ENCODE data around the gene KDR. TPM values are rescaled to one million over a fixed set of nuclear protein-coding genes. Genes with fewer than 3 reads are reported as not detected.

KDR gene
- total RNA-seq, 1 donor from 2014 or later, result 21.2 TPM

DNA sequence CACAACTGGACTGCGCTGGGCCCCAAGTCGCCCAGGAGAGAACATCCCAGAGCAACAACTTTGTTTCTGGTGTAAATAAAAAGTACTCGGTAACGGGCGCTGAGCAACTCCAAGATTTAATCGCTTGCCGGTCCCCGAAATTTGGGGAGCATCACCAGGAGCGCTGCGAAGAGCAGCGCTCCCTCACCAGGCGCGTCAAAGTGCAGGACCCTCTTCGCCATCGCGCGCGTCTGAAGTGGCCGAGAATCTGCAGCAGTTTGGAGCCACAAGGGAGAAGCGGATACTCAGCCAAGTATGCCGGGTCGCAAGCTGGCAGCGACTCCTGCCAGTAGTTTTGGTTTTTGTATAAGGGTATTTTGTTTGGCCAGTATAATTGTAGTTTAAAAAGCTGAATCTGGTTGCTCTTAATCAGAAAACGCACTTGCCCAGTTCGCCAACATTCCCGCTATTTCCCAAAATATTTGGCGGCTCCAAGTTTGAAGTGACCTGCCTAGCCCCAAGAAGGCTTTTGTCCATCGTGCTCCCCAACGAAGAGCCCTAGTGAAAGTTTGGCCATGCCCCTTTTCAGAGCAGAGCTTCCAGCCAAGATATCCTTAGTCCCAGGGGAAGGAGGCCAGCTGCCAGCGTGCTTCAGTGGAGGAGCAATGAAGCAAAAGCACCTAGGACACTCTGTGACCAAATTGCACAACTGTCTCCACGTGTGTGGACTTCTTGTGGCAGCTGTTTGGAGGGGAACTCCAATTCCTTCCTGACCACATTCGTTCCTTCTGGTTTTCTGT is 557 bp upstream of the KDR start:
- ATAC-seq (ENCODE audit: poor library complexity), result peak; percentile 58
- intact Hi-C loops (cut with DNase I), result no loop called here
- peak; percentile 45 for DNase-seq

DNA sequence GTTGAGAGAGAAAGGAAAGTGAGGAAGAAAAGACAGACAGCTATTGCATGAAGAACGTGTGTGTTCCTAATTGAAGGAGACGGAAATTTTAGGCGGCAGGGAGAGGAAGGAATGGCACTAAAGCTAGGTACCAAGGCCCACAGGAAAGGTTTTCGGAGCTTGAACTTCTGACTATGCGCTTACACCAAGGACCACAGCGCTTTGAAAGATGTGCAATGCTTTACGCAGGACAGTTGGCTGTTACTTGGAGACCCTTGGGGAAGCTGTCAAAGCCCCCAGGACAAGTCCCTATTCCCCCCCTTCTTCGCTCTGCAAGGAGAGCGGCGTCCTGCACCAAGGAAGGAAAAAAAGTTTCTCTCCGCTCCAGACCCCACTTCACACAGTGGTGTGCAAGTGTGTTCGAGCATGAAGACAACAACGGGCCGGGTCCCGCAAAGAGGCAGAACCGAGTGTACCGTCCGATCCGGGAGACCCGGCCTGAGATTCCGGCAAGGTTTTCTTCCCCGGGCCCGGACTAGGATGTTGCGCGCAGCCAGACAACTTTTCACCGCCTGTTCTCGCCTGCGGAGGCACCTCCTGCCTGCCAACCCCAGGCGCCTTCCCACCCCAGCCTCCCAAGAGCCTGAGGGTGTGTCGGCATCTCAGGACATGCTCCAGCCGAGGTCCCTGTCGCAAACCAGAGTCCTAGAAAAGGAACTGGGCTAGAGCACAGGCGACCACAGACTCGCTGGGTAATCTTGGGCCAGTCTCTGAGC is 896 bp downstream of the KDR start:
- intact Hi-C loops (cut with DNase I), result no loop called here
- DNase-seq (peak; percentile 40), ATAC-seq (ENCODE audit: poor library complexity) (peak; percentile 57)

DNA sequence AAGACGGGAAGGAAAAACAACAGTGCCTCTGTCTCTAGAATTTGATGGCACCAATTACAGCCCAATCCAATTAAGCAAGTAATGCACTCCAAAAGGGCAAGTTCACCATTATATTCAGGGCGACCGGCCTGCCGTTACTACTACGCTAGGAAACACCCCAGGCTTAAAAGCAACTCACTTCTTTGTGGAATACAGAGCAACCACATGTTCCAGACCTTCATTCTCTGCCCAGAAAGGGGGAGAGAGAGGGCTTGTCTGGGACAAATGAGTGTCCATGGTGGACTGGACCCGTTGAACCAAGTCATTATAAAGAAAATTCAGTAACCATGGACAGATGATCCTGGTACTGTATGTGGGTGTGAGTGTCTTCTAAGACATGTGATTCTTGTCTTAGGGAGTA is 1.6 kb downstream of the KDR start:
- ATAC-seq (ENCODE audit: poor library complexity) (no peak), DNase-seq (no peak)
- intact Hi-C loops (cut with DNase I), result no loop called here

DNA sequence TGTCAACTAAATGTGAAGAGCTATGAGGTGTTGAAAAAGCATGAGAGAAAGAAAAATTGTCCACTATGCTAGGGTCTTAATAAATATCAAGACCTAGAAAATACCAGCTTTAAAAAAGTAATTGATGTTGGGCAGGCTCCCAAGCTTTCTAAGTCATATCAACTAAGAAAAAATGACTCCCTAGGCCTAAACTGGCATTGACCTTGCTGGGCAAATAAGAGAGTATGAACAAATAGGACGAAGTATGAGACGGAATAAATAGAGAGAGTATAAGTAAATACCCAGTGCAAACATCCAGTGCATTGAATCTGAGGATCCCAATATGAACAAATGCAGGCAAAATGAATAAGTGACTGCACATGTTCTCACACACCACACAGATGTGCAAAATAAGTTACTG is 3.2 kb downstream of the KDR start:
- no peak for ATAC-seq (ENCODE audit: poor library complexity)
- intact Hi-C loops (cut with DNase I), result no loop called here
- DNase-seq, result no peak

DNA sequence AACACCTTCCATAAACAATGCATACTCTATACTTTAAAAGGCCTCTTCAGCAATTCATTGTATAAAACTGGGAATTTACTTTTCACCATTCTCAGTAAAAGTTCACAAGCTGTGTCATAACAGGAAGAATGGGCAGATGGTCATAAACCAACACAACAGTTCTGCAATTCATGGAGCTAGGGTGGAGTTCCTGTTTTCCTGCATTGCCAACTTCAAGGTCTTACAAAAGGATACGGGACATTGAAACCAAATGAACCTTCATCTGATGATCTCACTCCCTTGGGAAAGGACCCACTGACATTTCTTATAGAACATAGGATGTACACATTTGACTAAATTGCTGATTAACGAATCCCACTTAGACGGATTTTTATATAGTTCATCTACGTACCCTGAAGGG is 4.1 kb downstream of the KDR start:
- intact Hi-C loops (cut with DNase I), result no loop called here
- DNase-seq (no peak), ATAC-seq (ENCODE audit: poor library complexity) (no peak)

DNA sequence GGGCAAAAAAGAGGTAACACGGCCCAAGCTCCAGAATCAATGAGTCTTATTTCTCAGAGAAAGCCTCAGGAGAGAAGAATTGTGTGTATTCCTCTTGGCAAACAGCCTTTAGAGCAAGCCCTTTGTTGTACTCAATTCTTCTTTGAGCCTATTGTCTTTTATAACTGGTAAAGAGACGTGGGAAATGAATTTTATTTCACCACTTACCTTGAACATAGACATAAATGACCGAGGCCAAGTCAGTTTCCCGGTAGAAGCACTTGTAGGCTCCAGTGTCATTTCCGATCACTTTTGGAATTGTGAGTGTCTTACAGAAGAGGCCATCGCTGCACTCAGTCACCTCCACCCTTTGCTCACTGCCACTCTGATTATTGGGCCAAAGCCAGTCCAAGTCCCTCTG is 7.0 kb downstream of the KDR start:
- ATAC-seq (ENCODE audit: poor library complexity) (no peak), DNase-seq (no peak)
- intact Hi-C loops (cut with DNase I), result no loop called here

DNA sequence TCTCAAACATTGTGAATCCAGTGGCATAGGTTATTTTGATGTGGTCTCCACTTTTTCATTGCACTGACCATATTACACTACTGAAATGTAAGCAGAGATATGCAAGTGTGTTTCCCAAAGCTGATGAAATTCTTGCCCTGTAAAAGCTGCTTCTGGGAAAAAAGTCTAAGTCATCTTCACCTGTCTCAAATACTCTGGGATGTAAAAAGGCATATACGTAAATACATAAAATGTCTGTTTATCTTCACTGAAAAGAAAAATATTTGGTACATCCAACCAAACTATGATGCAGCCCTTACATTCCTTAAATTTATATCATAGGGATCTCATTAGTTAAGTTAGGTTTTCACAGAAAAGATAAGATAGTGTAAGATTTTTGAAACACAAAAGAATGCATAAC is 7.9 kb downstream of the KDR start:
- intact Hi-C loops (cut with DNase I), result no loop called here
- ATAC-seq (ENCODE audit: poor library complexity), result no peak
- DNase-seq, result no peak

DNA sequence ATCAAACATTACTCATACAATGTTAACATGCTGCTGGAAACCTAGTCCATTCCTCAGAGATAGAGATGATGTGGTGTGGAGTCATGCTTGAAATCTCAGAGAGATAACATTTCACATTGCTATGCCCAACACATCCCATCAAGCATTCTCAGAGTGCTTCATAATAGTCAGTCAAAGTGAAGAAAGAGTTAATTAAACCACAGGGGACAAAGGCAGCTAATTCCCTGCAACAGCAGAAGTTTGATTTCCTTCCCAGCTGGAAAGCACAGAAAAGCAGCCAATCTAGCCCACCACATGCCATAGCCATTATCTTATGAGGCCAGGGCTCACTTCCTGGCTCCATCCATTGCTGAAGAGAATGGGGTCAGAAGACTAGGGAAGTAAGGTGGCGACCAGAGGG is 8.9 kb downstream of the KDR start:
- DNase-seq, result no peak
- ATAC-seq (ENCODE audit: poor library complexity), result no peak
- intact Hi-C loops (cut with DNase I), result no loop called here

DNA sequence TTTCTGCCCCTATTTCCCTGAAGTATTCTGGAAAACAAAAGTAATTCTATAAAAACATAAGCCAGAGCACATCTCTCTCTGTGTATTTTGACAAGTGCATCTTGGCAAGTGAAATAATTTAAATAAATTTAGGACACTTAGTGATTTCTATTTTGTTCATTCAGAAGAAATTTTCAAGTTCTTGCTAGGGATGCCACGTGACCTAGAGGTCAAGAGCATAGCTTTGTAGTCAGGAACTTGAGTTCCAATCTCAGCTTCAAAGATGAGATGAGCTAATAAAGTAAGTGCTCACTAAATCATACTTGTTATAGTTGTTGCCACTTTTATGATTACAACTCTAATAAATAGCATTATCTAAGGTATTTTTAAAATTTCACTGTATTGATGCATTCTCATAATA is 13.8 kb downstream of the KDR start:
- intact Hi-C loops (cut with DNase I), result no loop called here
- DNase-seq, result no peak
- no peak for ATAC-seq (ENCODE audit: poor library complexity)

DNA sequence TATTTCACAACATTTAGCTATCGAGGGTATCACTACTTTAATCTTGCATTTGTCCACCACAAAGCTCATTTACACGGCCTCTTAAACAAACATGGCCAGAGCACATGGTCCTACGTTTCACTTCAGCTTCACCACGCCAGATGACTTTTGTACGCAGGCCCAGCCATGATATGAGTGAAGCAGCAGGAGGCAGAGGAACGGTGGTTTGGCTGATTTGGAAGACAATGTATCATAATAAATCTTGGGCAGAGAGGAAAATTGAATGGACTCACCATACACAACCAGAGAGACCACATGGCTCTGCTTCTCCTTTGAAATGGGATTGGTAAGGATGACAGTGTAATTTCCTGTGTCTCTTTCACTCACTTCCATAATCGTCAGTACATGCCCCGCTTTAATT is 15.3 kb downstream of the KDR start:
- intact Hi-C loops (cut with DNase I), result no loop called here
- DNase-seq (no peak), ATAC-seq (ENCODE audit: poor library complexity) (no peak)

DNA sequence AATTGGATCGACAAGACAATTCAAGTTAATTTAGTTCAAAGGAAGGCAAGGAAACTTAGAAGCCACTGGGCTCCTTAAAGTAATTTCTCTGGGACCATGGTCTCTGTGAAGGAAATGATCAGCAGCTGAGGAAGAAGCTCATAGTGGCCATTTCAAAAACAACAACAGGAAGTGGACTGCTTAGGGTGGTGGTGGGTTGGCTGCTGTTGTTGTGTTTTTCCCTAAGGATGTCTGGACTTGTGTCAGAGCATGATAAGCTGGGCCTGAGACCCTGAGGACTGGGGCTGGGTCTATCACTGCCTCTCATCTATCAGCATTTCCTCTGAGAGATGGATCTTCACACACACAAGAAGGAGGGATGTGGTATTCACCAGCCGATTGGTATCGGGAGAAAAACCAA is 18.3 kb downstream of the KDR start:
- DNase-seq (no peak), ATAC-seq (ENCODE audit: poor library complexity) (no peak)
- intact Hi-C loops (cut with DNase I), result no loop called here

DNA sequence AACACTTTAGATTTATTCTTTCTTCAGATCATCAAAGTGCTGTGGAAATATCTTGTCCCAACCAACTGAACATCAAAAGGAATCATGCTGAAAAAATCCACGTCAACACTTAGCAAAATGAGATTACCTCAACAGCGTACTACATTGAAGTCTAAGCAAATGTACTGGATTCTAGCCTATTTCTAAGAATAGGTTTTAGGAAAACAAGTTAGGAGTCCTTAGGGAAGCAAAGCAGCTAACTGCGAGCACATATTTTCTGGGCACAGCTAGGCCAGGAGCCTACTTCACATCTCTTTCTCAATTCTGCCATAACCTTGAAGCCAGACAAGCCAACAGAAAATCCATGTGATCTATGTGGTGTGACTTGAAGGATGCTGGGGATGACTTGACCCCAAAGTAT is 22.2 kb downstream of the KDR start:
- intact Hi-C loops (cut with DNase I), result no loop called here
- DNase-seq, result no peak
- ATAC-seq (ENCODE audit: poor library complexity), result peak; percentile 79

DNA sequence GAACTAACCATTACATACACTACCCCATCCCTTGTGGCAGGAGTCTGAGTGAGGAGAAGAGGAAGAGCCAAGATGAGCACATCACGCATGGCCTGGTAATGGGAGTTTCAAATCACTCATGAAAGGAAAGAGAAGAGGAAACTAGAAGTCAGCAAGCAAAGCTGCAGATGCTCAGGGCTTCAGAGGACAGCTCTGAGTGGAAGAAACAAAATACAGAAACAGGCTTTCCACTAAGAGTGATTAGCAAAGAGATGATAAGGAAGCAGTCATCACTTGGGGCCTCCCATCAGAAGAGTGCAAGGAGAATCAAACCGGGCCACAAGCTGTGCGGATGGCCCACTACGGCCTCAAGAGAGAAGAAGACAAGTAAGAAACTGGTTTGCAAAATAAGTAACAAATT is 25.6 kb downstream of the KDR start:
- intact Hi-C loops (cut with DNase I), result no loop called here
- no peak for ATAC-seq (ENCODE audit: poor library complexity)
- DNase-seq, result no peak

DNA sequence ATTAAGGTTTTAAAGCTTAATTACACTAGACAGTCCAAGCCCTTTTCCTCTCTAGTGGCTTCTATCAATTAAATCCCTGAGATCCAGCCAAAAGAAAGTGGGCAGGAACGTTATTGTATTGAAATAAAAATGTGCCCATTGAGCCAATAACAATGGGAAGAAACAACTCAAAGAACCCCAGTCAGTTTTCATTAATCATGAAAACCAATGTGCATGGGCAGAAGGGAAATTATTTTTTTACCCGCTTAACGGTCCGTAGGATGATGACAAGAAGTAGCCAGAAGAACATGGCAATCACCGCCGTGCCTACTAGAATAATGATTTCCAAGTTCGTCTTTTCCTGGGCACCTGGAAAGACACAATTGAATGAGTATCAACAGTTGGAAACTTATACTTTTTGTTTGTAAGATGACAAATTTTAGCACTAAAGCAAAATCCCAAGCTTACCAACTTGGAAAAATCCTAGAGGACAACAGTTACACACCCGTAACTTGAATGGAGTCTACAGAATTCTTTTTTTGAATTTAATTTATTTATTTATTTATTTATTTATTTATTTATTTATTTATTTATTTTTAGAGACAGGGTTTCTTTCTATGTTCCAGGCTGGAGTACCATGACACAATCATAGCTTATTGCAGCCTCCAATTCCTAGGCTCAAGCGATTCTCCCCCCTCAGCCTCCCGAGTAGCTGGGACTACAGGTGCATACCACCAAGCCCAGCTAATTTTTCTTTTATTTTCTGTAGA is 26.8 kb downstream of the KDR start:
- intact Hi-C loops (cut with DNase I), result no loop called here
- ATAC-seq (ENCODE audit: poor library complexity) (no peak), DNase-seq (no peak)

DNA sequence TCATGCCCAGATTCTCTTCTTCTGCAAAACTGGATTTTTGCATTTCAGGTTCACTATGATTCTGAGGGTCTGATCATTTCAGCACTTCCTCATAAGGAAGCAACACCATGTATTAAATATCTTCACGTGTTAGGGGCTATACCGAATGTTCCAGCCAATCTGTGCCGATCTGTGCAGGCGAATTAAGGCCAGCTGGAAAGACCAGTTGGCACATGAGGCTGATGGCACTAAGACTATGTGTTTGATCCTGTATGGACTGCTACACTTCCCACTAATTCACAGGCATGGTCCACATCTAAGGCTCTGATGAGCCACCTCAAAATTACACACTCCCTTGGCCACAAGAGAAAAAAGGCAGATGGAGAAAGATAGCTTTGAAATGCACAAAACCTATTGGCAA is 28.8 kb downstream of the KDR start:
- intact Hi-C loops (cut with DNase I), result no loop called here
- ATAC-seq (ENCODE audit: poor library complexity) (no peak), DNase-seq (no peak)

DNA sequence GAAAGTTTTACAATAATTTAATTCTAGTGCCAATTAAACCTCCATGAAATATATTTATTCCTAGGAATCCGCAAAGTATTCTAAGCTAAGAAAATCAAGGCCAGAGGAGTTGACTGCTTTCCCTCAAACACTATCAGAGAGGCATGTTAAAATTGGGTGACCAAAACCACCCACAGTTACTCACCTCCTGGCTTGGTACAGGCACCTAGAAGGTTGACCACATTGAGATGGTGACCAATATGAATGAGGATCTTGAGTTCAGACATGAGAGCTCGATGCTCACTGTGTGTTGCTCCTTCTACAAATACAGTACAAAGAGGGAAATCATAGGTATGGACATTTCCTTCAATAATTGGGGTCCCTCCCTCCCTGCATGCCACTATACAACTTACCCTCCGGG is 29.4 kb downstream of the KDR start:
- ATAC-seq (ENCODE audit: poor library complexity), result no peak
- intact Hi-C loops (cut with DNase I), result no loop called here
- DNase-seq, result no peak

DNA sequence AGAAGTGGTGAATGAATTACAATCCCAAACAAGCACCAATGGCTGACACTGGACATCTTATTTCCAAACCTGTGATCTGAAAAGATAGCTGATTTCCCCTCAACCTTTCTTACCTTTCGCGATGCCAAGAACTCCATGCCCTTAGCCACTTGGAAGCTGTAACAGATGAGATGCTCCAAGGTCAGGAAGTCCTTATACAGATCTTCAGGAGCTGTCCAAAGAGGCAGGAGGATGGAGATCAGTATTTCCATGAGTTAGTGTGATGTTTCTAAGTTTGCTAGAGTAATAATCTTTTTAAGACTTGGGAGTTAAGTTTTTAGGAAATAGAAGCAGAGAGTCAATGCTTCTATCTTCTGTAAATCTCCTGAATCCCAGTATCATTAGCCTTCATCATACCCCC is 32.9 kb downstream of the KDR start:
- intact Hi-C loops (cut with DNase I), result no loop called here
- ATAC-seq (ENCODE audit: poor library complexity) (no peak), DNase-seq (no peak)

DNA sequence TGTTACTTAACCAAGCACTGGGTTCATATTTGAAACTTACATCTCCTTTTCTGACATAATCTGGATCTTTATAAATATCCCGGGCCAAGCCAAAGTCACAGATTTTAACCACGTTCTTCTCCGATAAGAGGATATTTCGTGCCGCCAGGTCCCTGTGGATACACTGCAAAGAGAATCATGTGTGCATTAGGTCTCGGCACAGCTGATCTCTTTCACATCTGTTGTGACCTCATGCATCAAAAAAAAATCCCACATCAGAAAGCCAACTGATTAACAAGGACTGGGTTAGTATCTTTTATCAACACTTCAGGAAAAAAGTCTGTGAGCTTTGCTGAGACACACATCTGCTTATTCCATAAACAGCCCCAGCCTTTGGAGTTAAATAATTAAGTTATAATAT is 35.5 kb downstream of the KDR start:
- DNase-seq, result no peak
- ATAC-seq (ENCODE audit: poor library complexity), result peak; percentile 62
- intact Hi-C loops (cut with DNase I), result no loop called here

DNA sequence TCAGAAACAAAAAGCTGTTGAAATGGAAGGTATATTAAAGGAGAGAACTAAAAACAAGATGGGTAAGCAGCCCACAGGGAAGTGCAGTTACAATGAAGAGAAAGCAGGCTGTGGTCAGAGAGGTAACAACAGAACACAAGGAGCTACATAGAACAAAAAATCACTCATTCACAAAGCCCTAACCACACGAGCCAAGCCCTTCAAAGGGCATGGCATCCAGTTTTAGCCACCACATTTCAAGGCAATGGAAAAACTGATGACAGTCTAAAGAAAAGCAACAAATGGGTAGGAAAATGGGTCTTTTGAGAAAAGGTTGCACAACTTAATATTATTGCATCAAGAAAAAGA is 37.5 kb downstream of the KDR start:
- intact Hi-C loops (cut with DNase I), result no loop called here
- DNase-seq, result no peak
- ATAC-seq (ENCODE audit: poor library complexity), result no peak

All from Right ventricle myocardium superior (tissue), 1 donor.